Measurements from ENCODE around the gene REN. TPM values are rescaled to one million over a fixed set of nuclear protein-coding genes. Genes with fewer than 3 reads are reported as not detected.

The REN gene
- not detected in 2 replicates for total RNA-seq

DNA sequence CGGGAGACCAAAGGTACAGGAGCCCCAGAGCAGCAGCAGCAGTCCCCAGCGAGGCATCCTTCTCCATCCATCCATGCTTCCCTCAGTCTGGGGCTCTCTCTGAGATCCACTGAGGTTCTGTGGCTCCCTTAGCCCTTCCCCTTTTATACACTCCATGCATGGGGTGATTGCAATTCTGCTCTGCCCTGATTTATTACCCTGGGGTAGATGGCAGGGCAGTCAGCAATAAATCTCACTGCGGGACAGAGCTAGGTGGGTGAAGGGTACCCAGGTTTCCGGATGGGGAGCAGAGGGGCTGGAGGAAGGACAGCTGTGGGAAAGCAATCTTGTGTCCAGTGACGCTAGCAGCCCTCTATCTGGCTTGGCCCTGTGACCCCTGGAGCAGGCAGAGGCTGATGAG is at the start of gene REN:
Gene REN, minus strand, starts transcription at position 119 of the 400 bp plus-strand sequence. Its CDS starts 44 bp downstream, at position 75.
- Histone ChIP-seq H3K27me3 (ENCODE audit: insufficient read depth, low read length) (peaks cover 4% of the 10 kb centered on the region), H2AFZ (ENCODE audit: low read length) (no peak within 1 kb of the TSS), H3K9me3 (ENCODE audit: low read depth, low read length) (peaks cover 5% of the 10 kb centered on the region), H3K4me1 (ENCODE audit: insufficient read depth, low read length) (no peaks in the 10 kb centered on the region), H3K4me2 (ENCODE audit: insufficient read depth, low read length) (no peak within 1 kb of the TSS), H3K4me3 (ENCODE audit: insufficient read depth, low read length) (no peak within 1 kb of the TSS), H4K20me1 (ENCODE audit: insufficient read depth, low read length) (no peaks in the 10 kb centered on the region), H3K79me2 (ENCODE audit: insufficient read depth, low read length) (no peaks in the 10 kb centered on the region), H3K27ac (ENCODE audit: low read depth, low read length) (no peak within 1 kb of the TSS), H3K36me3 (ENCODE audit: insufficient read depth, low read length) (no peaks in the 10 kb centered on the region)
- no peak for DNase-seq (ENCODE audit: insufficient read length, low spot score, missing footprints)
- TF ChIP-seq, protein P1, sequence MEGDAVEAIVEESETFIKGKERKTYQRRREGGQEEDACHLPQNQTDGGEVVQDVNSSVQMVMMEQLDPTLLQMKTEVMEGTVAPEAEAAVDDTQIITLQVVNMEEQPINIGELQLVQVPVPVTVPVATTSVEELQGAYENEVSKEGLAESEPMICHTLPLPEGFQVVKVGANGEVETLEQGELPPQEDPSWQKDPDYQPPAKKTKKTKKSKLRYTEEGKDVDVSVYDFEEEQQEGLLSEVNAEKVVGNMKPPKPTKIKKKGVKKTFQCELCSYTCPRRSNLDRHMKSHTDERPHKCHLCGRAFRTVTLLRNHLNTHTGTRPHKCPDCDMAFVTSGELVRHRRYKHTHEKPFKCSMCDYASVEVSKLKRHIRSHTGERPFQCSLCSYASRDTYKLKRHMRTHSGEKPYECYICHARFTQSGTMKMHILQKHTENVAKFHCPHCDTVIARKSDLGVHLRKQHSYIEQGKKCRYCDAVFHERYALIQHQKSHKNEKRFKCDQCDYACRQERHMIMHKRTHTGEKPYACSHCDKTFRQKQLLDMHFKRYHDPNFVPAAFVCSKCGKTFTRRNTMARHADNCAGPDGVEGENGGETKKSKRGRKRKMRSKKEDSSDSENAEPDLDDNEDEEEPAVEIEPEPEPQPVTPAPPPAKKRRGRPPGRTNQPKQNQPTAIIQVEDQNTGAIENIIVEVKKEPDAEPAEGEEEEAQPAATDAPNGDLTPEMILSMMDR (IDR thresholded peaks at IDR 0.05; ENCODE audit: extremely low read depth, low read depth, low read length) = no peak

DNA sequence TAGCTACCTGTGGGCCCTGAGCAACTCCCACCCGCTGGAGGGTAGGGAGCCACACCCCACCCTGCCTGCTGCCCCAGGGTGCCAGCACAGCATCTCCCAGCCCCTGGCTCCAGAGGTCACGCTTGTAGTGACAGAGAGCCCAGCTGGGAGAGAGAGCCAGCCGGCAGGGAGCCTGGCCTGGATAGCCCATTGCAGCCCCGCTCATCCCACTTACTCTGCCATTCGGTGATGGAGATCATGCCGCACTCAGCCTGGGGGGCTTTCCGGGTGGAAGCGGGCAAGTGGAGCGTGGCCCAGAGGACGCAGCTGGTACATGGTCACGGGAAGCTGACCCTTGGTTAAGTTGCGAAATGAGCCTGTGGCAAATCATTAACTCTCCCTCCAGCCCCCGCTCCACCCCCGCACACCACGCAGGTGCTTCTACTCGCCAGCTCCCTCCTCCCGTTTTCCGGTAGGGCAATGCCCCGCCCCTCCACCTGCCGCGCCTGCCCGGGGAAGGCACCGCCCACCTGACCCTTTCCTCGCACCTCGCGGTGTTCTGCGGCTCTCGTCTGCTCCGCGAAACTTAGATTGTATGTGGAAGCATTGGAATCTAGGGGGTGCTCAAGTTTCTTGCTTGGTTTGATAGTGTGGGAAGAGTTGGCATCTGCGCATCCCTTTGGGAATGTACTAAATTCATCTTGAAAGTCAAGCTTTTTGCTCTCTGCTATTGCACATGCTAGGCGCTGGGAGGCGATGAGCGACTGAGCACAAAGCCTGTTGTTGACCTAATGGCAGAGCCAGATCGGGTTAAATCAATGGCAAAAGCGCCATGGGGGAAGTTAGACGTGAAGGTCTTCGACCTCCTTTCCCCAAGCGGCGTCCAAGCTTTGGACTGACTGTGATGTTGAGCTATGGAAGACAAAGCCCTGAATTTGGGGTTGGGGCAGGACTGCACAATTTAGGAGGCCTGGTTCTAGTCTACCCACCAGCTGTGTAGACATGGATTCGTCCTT is 47.8 kb upstream of the REN start, which contains the start of gene GOLT1A:
Gene GOLT1A, minus strand, starts transcription at position 321 of the 995 bp plus-strand sequence. Its CDS starts 82 bp downstream, at position 239.
- Histone ChIP-seq H3K9me3 (ENCODE audit: low read depth, low read length) (no peaks in the 10 kb centered on the region), H3K4me3 (ENCODE audit: insufficient read depth, low read length) (no peak within 1 kb of the TSS), H3K36me3 (ENCODE audit: insufficient read depth, low read length) (no peaks in the 10 kb centered on the region), H4K20me1 (ENCODE audit: insufficient read depth, low read length) (no peaks in the 10 kb centered on the region), H3K27me3 (ENCODE audit: insufficient read depth, low read length) (peaks cover 37% of the 10 kb centered on the region), H3K79me2 (ENCODE audit: insufficient read depth, low read length) (no peaks in the 10 kb centered on the region), H3K4me1 (ENCODE audit: insufficient read depth, low read length) (no peaks in the 10 kb centered on the region), H3K4me2 (ENCODE audit: insufficient read depth, low read length) (no peak within 1 kb of the TSS), H3K27ac (ENCODE audit: low read depth, low read length) (no peak within 1 kb of the TSS), H2AFZ (ENCODE audit: low read length) (no peak within 1 kb of the TSS)
- DNase-seq (ENCODE audit: insufficient read length, low spot score, missing footprints) = peak; percentile 93
- TF ChIP-seq, protein P1 (IDR thresholded peaks at IDR 0.05; ENCODE audit: extremely low read depth, low read depth, low read length) = peak; percentile 87

DNA sequence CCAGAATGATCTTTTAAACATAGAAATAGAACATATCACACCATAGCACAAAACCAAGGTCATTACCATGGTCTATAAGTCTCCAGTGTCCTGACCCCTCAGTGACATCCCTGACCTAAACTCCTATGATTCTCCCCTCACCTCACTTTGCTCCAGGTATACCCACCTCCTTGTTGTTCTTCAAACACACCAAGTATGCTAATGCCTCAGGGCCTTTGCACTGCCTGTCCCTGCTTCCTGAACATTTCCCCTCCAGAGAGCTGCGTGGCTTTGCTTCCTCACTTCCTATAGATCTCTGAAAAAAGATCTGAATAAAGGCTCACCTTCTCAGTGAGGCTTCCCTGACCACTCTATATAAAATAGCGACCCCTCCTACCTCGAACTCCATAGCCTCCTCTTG is 46.6 kb upstream of the REN start:
- Histone ChIP-seq H3K27ac (ENCODE audit: low read depth, low read length) (no peak overlapping the region), H2AFZ (ENCODE audit: low read length) (no peak overlapping the region), H3K79me2 (ENCODE audit: insufficient read depth, low read length) (no peaks in the 10 kb centered on the region), H3K4me3 (ENCODE audit: insufficient read depth, low read length) (no peak overlapping the region), H3K36me3 (ENCODE audit: insufficient read depth, low read length) (no peaks in the 10 kb centered on the region), H3K9me3 (ENCODE audit: low read depth, low read length) (no peaks in the 10 kb centered on the region), H3K4me2 (ENCODE audit: insufficient read depth, low read length) (no peak overlapping the region), H3K27me3 (ENCODE audit: insufficient read depth, low read length) (peaks cover 39% of the 10 kb centered on the region), H4K20me1 (ENCODE audit: insufficient read depth, low read length) (no peaks in the 10 kb centered on the region), H3K4me1 (ENCODE audit: insufficient read depth, low read length) (no peaks in the 10 kb centered on the region)
- TF ChIP-seq, protein P1 (IDR thresholded peaks at IDR 0.05; ENCODE audit: extremely low read depth, low read depth, low read length) = no peak
- DNase-seq (ENCODE audit: insufficient read length, low spot score, missing footprints) = no peak

DNA sequence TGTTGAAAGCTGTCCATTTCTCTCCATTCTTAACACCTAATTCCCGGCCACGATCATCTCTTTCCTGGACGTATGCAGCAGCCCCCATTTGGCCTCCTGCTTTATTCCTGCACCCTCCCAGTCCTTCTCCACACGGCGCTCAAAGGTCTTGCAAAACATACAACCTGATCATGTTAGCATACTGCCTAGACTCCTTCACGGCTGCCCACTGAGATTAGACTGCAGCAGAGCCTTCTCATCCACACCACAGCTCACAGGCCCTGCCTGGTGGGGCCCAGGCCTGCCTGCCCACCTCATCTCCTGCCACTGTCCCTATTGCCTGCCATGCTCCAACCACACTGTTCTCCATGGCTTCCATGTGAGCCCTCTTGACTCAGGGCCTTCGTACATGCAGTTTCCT is 44.9 kb upstream of the REN start:
- H3K4me1 ChIP-seq (ENCODE audit: insufficient read depth, low read length) = no peaks in the 10 kb centered on the region
- H4K20me1 ChIP-seq (ENCODE audit: insufficient read depth, low read length) = no peaks in the 10 kb centered on the region
- H3K27me3 ChIP-seq (ENCODE audit: insufficient read depth, low read length) = peaks cover 42% of the 10 kb centered on the region
- peak; percentile 42 for DNase-seq (ENCODE audit: insufficient read length, low spot score, missing footprints)
- no peak overlapping the region for H2AFZ ChIP-seq (ENCODE audit: low read length)
- no peaks in the 10 kb centered on the region for H3K9me3 ChIP-seq (ENCODE audit: low read depth, low read length)
- H3K27ac ChIP-seq (ENCODE audit: low read depth, low read length) = no peak overlapping the region
- no peaks in the 10 kb centered on the region for H3K36me3 ChIP-seq (ENCODE audit: insufficient read depth, low read length)
- H3K4me3 ChIP-seq (ENCODE audit: insufficient read depth, low read length) = no peak overlapping the region
- H3K4me2 ChIP-seq (ENCODE audit: insufficient read depth, low read length) = no peak overlapping the region
- no peaks in the 10 kb centered on the region for H3K79me2 ChIP-seq (ENCODE audit: insufficient read depth, low read length)
- TF ChIP-seq, protein P1 (IDR thresholded peaks at IDR 0.05; ENCODE audit: extremely low read depth, low read depth, low read length) = no peak

All from osteoblast (primary cell).